C4-2B (cell line): ENCODE data around the gene ITGA6.

Source experiments
- H3K27ac ChIP-seq: fragments of 450-650 bp; 2 replicates; pipeline ENCODE4 v1.5.1; 2017
- CTCF ChIP-seq: fragments of 450-650 bp; conservative IDR thresholded peaks from 2 replicates; pipeline ENCODE4 v1.5.1; 2017; ENCODE audit warnings: mild to moderate bottlenecking
- ZFX ChIP-seq: fragments of 450-650 bp; IDR thresholded peaks from 2 replicates; pipeline ENCODE4 v1.6.1; 2017

The ITGA6 gene

GRCh38 chr2:172460780-172461201 is 33.4 kb downstream of the ITGA6 start:
- no peak overlapping the region for H3K27ac ChIP-seq

GRCh38 chr2:172461591-172462372 is 34.4 kb downstream of the ITGA6 start:
- TF ChIP-seq ZFX, result no peak
- TF ChIP-seq CTCF, result peak; percentile 93
- H3K27ac ChIP-seq, result peak overlapping the region; percentile 63

More at GRCh38 chr2:172460780-172461201, 33.4 kb downstream of the ITGA6 start:
- TF ChIP-seq CTCF, result no peak
- TF ChIP-seq ZFX, result no peak

DNA sequence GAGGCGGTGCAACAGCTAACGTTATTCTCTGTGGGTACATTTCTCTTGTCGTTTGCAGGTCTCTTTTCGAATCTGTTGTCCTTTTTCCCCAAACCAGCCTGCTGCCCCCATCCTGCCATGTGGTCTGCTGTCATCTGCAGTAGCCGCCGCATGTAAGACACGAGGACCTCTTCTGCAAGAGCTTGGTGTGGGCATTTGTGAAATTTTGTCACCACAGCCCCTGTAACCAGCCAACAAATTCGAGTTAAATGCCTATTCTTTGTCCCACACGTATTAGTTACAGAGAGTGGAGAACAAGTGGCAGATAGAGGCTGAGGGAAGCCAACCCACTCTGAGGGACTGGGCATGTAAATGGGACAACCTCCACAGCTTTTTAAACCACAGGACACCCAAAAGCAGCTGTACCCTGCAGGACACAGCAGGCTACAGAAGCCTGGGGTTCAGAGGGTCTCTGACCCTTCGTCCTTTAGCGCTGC is 35.0 kb downstream of the ITGA6 start:
- peak overlapping the region; percentile 63 for H3K27ac ChIP-seq
- TF ChIP-seq CTCF, result peak; percentile 61
- no peak for TF ChIP-seq ZFX

- peak overlapping the region; percentile 63 for H3K27ac ChIP-seq
- TF ChIP-seq ZFX (no peak), CTCF (no peak)
Measured at GRCh38 chr2:172462849-172463381, 35.5 kb downstream of the ITGA6 start.

DNA sequence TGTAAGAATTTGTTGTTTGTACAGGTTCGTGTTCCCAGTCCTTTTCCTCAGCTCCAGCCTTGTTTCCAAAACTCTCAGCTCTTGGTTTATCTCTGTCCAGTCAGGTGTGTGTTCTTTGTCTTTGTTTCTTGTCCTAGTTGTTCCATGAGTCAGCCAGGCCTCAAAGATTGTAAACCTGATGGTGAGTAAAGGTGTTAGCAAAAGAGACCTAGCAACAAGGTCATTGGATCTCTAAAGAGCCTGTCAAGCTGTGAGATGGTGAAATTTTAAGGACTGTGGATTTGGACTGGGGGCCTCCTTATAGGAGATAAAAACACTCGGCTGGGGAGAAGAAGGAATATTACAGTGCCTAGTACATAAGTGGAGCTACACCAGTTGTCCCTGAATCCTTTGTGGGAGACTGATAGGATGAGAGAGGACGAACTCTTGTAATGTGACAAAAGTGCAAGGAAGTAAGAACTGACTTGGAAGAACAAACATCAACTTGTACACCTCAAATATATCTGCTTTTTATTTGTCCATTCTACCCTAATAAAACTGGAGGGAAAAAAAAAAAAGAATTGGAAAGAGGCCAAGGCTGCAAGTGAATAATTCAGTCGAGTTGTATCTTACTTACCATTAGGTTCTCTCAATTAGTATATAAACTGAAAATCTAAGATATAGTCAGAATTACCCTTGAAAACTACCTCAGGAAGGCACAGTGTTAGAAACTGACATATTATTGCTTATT is 37.2 kb downstream of the ITGA6 start:
- H3K27ac ChIP-seq, result peak overlapping the region; percentile 63
- TF ChIP-seq CTCF (no peak), ZFX (no peak)

DNA sequence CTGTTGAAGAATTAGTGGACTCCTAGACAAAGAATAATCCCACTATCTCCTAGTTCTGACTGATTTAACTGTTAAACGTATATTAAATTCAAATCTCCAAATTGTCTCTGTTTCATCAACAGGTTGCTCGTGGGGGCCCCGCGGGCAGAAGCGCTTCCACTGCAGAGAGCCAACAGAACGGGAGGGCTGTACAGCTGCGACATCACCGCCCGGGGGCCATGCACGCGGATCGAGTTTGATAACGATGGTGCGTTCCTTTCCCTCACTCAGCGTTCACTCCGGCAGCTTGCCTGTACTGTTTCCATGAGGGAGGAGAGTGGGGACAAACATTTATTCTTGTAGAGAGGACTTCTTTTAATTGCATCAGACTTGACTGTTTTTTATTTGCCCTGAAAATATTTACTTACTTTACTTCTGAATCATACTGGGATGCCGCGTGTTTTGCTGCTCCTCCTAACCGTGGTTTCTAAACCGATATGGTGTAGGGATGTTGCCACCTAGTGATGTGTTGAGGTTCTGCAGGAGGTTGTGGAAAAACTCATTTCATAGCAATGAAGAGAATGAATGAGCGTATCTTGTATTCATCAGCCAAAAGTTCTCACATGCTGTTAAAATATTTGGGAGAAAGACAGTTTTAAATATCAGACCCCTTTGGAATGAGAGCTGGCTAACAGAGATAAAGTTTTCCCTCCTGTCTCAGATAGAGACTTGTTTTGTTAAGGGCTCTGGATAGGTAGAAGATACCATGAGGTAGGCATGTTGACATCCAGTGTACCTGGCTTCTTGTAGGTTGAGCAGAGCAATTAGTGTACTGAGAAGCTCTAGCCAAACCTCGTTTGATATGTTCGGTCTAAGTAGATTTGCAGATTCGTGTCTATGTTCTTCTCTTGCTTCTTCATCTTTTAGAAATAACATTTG is 38.3 kb downstream of the ITGA6 start:
- H3K27ac ChIP-seq, result peak overlapping the region; percentile 75
- peak; percentile 90 for TF ChIP-seq CTCF
- no peak for TF ChIP-seq ZFX
